ENCODE results near the gene SCAPER. TPM values are rescaled to one million over a fixed set of nuclear protein-coding genes. Genes with fewer than 3 reads are reported as not detected.

The SCAPER gene
- total and polyA plus RNA-seq, 10 of the 15 experiments (the other 5 are each of a cell fraction or from before 2014, with no cell fraction given) = 1.0 to 7.7 (median 3.9) TPM

GRCh38 chr15:76945494-76946093 lies 40.5 kb upstream of the SCAPER start:
- no peak overlapping the region for H3K9ac ChIP-seq (ENCODE audit: control insufficient read depth, insufficient read depth, low read length)
- no peak overlapping the region for H3K27ac ChIP-seq (ENCODE audit: control insufficient read depth, insufficient read depth)
- ATAC-seq = no peak
- BruUV-seq (replicated peaks) = no TSS peak
- RAD21 ChIA-PET (ENCODE audit: unreplicated experiment) = interaction anchor here (1.1 to 1.5 kb wide), 2 partner anchors 11 to 31 kb away, joined by 3 read pairs; no protein-coding TSS in a partner anchor
- FAIRE-seq = no peak
- SMC1A ChIA-PET (ENCODE audit: uncharacterized antibody, unreplicated experiment) = interaction anchor here (0.9 to 1.3 kb wide), 4 partner anchors 9 to 42 kb away, joined by 3 read pairs; no protein-coding TSS in a partner anchor
- H2AFZ ChIP-seq (ENCODE audit: control insufficient read depth, low read depth, low read length) = no peak overlapping the region
- 96% methylated on average over 2 of the region's 2 CpGs for WGBS (ENCODE audit: insufficient coverage, insufficient replicate concordance, low lambda C conversion rate, missing lambda C conversion rate)
- intact Hi-C loops (cut with micrococcal nuclease; ENCODE audit: unreplicated experiment) = no loop called here
- H3K4me1 ChIP-seq (ENCODE audit: control insufficient read depth, insufficient read depth, low read length) = no peaks in the 10 kb centered on the region
- no peaks in the 10 kb centered on the region for H4K20me1 ChIP-seq (ENCODE audit: control insufficient read depth, insufficient read depth)
- no peak for DNase-seq (ENCODE audit: low read depth, low spot score)
- no peaks in the 10 kb centered on the region for H3K9me3 ChIP-seq (replicated peaks; ENCODE audit: control insufficient read depth, insufficient read depth, low read length)
- no peak overlapping the region for H3K4me3 ChIP-seq
- H3K4me2 ChIP-seq (ENCODE audit: control insufficient read depth, insufficient read depth) = no peak overlapping the region
- no peaks in the 10 kb centered on the region for H3K27me3 ChIP-seq (replicated peaks in 1 of 2; ENCODE audit: control insufficient read depth in 2 of 2, insufficient read depth in 2 of 2, low read length in 1 of 2)
- H3K36me3 ChIP-seq (ENCODE audit: control insufficient read depth in 2 of 2, insufficient read depth in 2 of 2, low read length in 1 of 2) = no peaks in the 10 kb centered on the region
- no peak for TF ChIP-seq KLF5 (IDR thresholded peaks at IDR 0.05; ENCODE audit: partially characterized antibody)
- no peak for TF ChIP-seq ZBTB11 (CRISPR knock-in tag; IDR thresholded peaks at IDR 0.05)
- TF ChIP-seq DPF2 (IDR thresholded peaks at IDR 0.05) = no peak
- no peak for TF ChIP-seq RB1 (IDR thresholded peaks at IDR 0.05; ENCODE audit: borderline replicate concordance)
- TF ChIP-seq FOXK2 (IDR thresholded peaks at IDR 0.05) = no peak
- TF ChIP-seq ATF3 (IDR thresholded peaks at IDR 0.05; ENCODE audit: borderline replicate concordance, extremely low read depth, low read depth, low read length) = no peak
- TF ChIP-seq ZBED1 (IDR thresholded peaks at IDR 0.05; ENCODE audit: borderline replicate concordance) = no peak
- no peak for TF ChIP-seq LARP7 (IDR thresholded peaks at IDR 0.05)
- TF ChIP-seq SIX5 (IDR thresholded peaks at IDR 0.05; ENCODE audit: low read depth, low read length, severe bottlenecking) = no peak
- no peak for TF ChIP-seq TCF3 (IDR thresholded peaks at IDR 0.05; ENCODE audit: borderline replicate concordance, insufficient read depth, low read depth, low read length)
- no peak for TF ChIP-seq MTA3 (IDR thresholded peaks at IDR 0.05; ENCODE audit: borderline replicate concordance, low read length)
- no peak for TF ChIP-seq MYC (IDR thresholded peaks at IDR 0.05; ENCODE audit: insufficient read depth, insufficient read length, insufficient replicate concordance, low read length, severe bottlenecking)
- TF ChIP-seq IRF4 (IDR thresholded peaks at IDR 0.05; ENCODE audit: low read depth, low read length) = no peak
- TF ChIP-seq POLR2AphosphoS5 (IDR thresholded peaks at IDR 0.05; ENCODE audit: low read length) = no peak
- no peak for TF ChIP-seq SREBF2 (IDR thresholded peaks at IDR 0.05; ENCODE audit: low read length)
- no peak for TF ChIP-seq YBX1 (IDR thresholded peaks at IDR 0.05)
- in situ Hi-C loops (cut with MboI) = no loop called here
- no peaks in the 10 kb centered on the region for H3K79me2 ChIP-seq (ENCODE audit: control insufficient read depth, insufficient read depth, low read length)
- POLR2A ChIA-PET = no interaction called here
- CTCF ChIA-PET = interaction anchor here (0.5 to 1.9 kb wide), 8 partner anchors 9 to 598 kb away, joined by 3 to 8 read pairs (median 3); no protein-coding TSS in a partner anchor

All from GM12878 (cell line).